H1 (cell line): ENCODE data around the gene TMEM255B. TPM values are rescaled to one million over a fixed set of nuclear protein-coding genes. Genes with fewer than 3 reads are reported as not detected.
A peak's percentile ranks its signal among the peaks of the same experiment; 100 is the strongest.

ENCODE experiments used
- CTCF ChIA-PET: fragments of 300-600 bp; sonication (Branson Sonifier 250); formaldehyde crosslinking; loops from one replicate; lab custom pipeline; 2021; ENCODE audit not compliant: partially characterized antibody; lab: Charles Lee
- POLR2A ChIA-PET: fragments of 300-600 bp; sonication (Branson Sonifier 250); formaldehyde crosslinking; loops from one replicate; lab custom pipeline; 2021; ENCODE audit warnings: inconsistent platforms; ENCODE audit not compliant: partially characterized antibody; lab: Charles Lee
- DNase-seq, 2 experiments: peaks; one replicate each; pipeline versions ENCODE4 v3.0.0 to v3.0.0-alpha.2; 2010 to 2022; ENCODE audit warnings: low spot score in 2 of 2, low read depth in 1 of 2, mixed read lengths in 1 of 2
- FAIRE-seq: peaks from 2 replicates; lab custom pipeline; 2011; peaks lifted over from hg19 to GRCh38; lab: Jason Lieb, UNC
- H2AFZ ChIP-seq: 2 replicates; pipeline ENCODE4 v1.8.1; 2012; ENCODE audit warnings: low read length, inconsistent platforms
- H2AK5ac ChIP-seq: 2 replicates; pipeline ENCODE4 v1.6.1; 2013; ENCODE audit warnings: low read depth, low read length
- H2BK120ac ChIP-seq: replicated peaks from 2 replicates; pipeline ENCODE3; 2013; ENCODE audit warnings: low read depth, low read length, inconsistent platforms
- H2BK12ac ChIP-seq: 2 replicates; pipeline ENCODE4 v1.6.1; 2013; ENCODE audit warnings: low read depth, low read length
- H2BK15ac ChIP-seq: 2 replicates; pipeline ENCODE4 v1.6.1; 2013; ENCODE audit warnings: low read length
- H2BK20ac ChIP-seq: 2 replicates; pipeline ENCODE4 v1.6.1; 2013; ENCODE audit warnings: low read length
- H2BK5ac ChIP-seq: 2 replicates; pipeline ENCODE4 v1.6.1; 2013; ENCODE audit warnings: low read depth, low read length
- H3K14ac ChIP-seq: 2 replicates; pipeline ENCODE4 v1.6.1; 2013; ENCODE audit warnings: inconsistent platforms; ENCODE audit not compliant: insufficient read length
- H3K18ac ChIP-seq: 2 replicates; pipeline ENCODE4 v1.6.1; 2013; ENCODE audit warnings: low read length; ENCODE audit errors: extremely low read depth
- H3K23ac ChIP-seq: 2 replicates; pipeline ENCODE4 v1.6.1; 2013; ENCODE audit warnings: inconsistent platforms; ENCODE audit not compliant: insufficient read length
- H3K23me2 ChIP-seq: 2 replicates; pipeline ENCODE4 v1.6.1; 2013; ENCODE audit warnings: low read depth, low read length
- H3K27ac ChIP-seq: 2 replicates; pipeline ENCODE4 v1.6.1; 2011; ENCODE audit warnings: low read depth, low read length, inconsistent platforms
- H3K27me3 ChIP-seq, 4 experiments: replicated peaks in 1 of 4; 1 replicate in 1 of 4; 2 replicates in 3 of 4; pipeline versions ENCODE4 v1.6.1 to v1.8.1; 2011 to 2013; ENCODE audit warnings: low read length in 3 of 4, mild to moderate bottlenecking in 3 of 4, inconsistent platforms in 2 of 4, mixed read lengths in 2 of 4, moderate library complexity in 1 of 4; ENCODE audit not compliant: control insufficient read depth in 3 of 4, insufficient read depth in 3 of 4; ENCODE audit errors: extremely low read depth in 1 of 4
- H3K36me3 ChIP-seq, 4 experiments: 2 replicates each; pipeline versions ENCODE4 v1.6.1 to v1.8.1; 2011 to 2013; ENCODE audit warnings: mild to moderate bottlenecking in 4 of 4, low read length in 3 of 4, moderate library complexity in 2 of 4, control low read depth in 1 of 4, inconsistent platforms in 1 of 4; ENCODE audit not compliant: insufficient read depth in 4 of 4, control insufficient read depth in 2 of 4
- H3K4ac ChIP-seq: replicated peaks from 2 replicates; pipeline ENCODE3; 2013; ENCODE audit warnings: low read length, low read depth, mixed read lengths, inconsistent platforms; ENCODE audit not compliant: insufficient read length
- H3K4me1 ChIP-seq, 4 experiments: replicated peaks in 1 of 4; 1 replicate in 1 of 4; 2 replicates in 3 of 4; pipeline versions ENCODE4 v1.6.1 to v1.8.1; 2011 to 2013; ENCODE audit warnings: low read length in 3 of 4, inconsistent platforms in 2 of 4, mixed read lengths in 1 of 4; ENCODE audit not compliant: insufficient read depth in 4 of 4, control insufficient read depth in 3 of 4
- H3K4me2 ChIP-seq, 2 experiments: 2 replicates each; pipeline versions ENCODE4 v1.6.1 to v1.8.1; 2011 to 2013; ENCODE audit warnings: low read depth in 2 of 2, low read length in 2 of 2, control low read depth in 1 of 2, inconsistent platforms in 1 of 2, mild to moderate bottlenecking in 1 of 2; ENCODE audit not compliant: insufficient read depth in 1 of 2
- H3K4me3 ChIP-seq, 4 experiments: fragments of 200-600, 300-600 bp in 1 of 4; sonication (generic), shearing (Covaris generic), sonication (Bioruptor Twin) in 1 of 4; 2 replicates each; pipeline versions ENCODE4 v1.5.1 to v1.8.1; 2011 to 2016; ENCODE audit warnings: low read length in 4 of 4, low read depth in 3 of 4, control low read depth in 2 of 4, inconsistent platforms in 2 of 4, mild to moderate bottlenecking in 2 of 4, mixed read lengths in 1 of 4, moderate library complexity in 1 of 4; ENCODE audit not compliant: insufficient read depth in 2 of 4; ENCODE audit errors: extremely low read depth in 1 of 4
- H3K56ac ChIP-seq: replicated peaks from 2 replicates; pipeline ENCODE3; 2013; ENCODE audit warnings: low read depth, mild to moderate bottlenecking, mixed read lengths, low read length, inconsistent platforms; ENCODE audit not compliant: insufficient read length
- H3K79me1 ChIP-seq: 2 replicates; pipeline ENCODE4 v1.6.1; 2013; ENCODE audit warnings: low read depth, low read length, control low read depth
- H3K79me2 ChIP-seq, 2 experiments: 2 replicates each; pipeline versions ENCODE4 v1.6.1 to v1.8.1; 2012 to 2013; ENCODE audit warnings: low read length in 2 of 2, mild to moderate bottlenecking in 2 of 2, inconsistent platforms in 1 of 2; ENCODE audit not compliant: insufficient read depth in 2 of 2, control insufficient read depth in 1 of 2
- H3K9ac ChIP-seq, 4 experiments: replicated peaks in 1 of 4; 1 replicate in 1 of 4; 2 replicates in 3 of 4; pipeline versions ENCODE4 v1.6.1 to v1.8.1; 2011 to 2013; ENCODE audit warnings: low read depth in 3 of 4, low read length in 3 of 4, control low read depth in 2 of 4, mild to moderate bottlenecking in 2 of 4, moderate library complexity in 2 of 4, inconsistent platforms in 1 of 4; ENCODE audit errors: extremely low read depth in 1 of 4
- H3K9me3 ChIP-seq, 2 experiments: 2 replicates each; pipeline versions ENCODE4 v1.6.1 to v1.8.1; 2012 to 2013; ENCODE audit warnings: mild to moderate bottlenecking in 2 of 2, moderate library complexity in 2 of 2, control low read depth in 1 of 2, inconsistent platforms in 1 of 2, low read depth in 1 of 2, low read length in 1 of 2, mixed read lengths in 1 of 2; ENCODE audit not compliant: insufficient read depth in 2 of 2
- H4K20me1 ChIP-seq, 2 experiments: replicated peaks in 1 of 2; 2 replicates each; pipeline versions ENCODE3 to v1.8.1; 2011 to 2013; ENCODE audit warnings: inconsistent platforms in 2 of 2, low read length in 2 of 2, mild to moderate bottlenecking in 1 of 2; ENCODE audit not compliant: insufficient read depth in 2 of 2, control insufficient read depth in 1 of 2
- H4K5ac ChIP-seq: 2 replicates; pipeline ENCODE4 v1.6.1; 2013; ENCODE audit warnings: low read length, low read depth, mixed read lengths, inconsistent platforms; ENCODE audit not compliant: insufficient read length
- H4K8ac ChIP-seq: 2 replicates; pipeline ENCODE4 v1.8.0; 2013; ENCODE audit warnings: mild to moderate bottlenecking, moderate library complexity, low read length, inconsistent platforms; ENCODE audit not compliant: insufficient read depth; ENCODE audit errors: extremely low read depth
- H4K91ac ChIP-seq: replicated peaks from 2 replicates; pipeline ENCODE3; 2013; ENCODE audit warnings: low read length, mixed read lengths, inconsistent platforms; ENCODE audit not compliant: insufficient read length
- ASH2L ChIP-seq: fragments of 200-600, 300-600 bp; sonication (generic); IDR thresholded peaks from one replicate; pipeline ENCODE4 v1.7.1; 2017; ENCODE audit warnings: low read length
- ATF2 ChIP-seq: IDR thresholded peaks from 2 replicates; pipeline ENCODE4 v1.6.1; 2012; ENCODE audit warnings: low read length, inconsistent platforms
- BACH1 ChIP-seq: IDR thresholded peaks from 2 replicates; pipeline ENCODE4 v1.6.1; 2012; ENCODE audit warnings: low read length, improper control_type of control experiment
- CEBPB ChIP-seq: IDR thresholded peaks from 2 replicates; pipeline ENCODE4 v1.6.1; 2012; ENCODE audit warnings: low read depth, low read length
- EP300 ChIP-seq, 2 experiments: IDR thresholded peaks; 1 replicate in 1 of 2; 2 replicates in 1 of 2; pipeline ENCODE4 v1.6.1; 2011 to 2012; ENCODE audit warnings: low read depth in 2 of 2, low read length in 2 of 2, mild to moderate bottlenecking in 2 of 2, borderline replicate concordance in 1 of 2, inconsistent platforms in 1 of 2, moderate library complexity in 1 of 2
- GTF2F1 ChIP-seq: IDR thresholded peaks from 2 replicates; pipeline ENCODE4 v1.6.1; 2012; ENCODE audit warnings: low read depth, low read length, improper control_type of control experiment, borderline replicate concordance
- HDAC2 ChIP-seq, 2 experiments: fragments of 300-600 bp in 1 of 2; sonication (generic) in 1 of 2; IDR thresholded peaks; 2 replicates each; pipeline ENCODE4 v1.6.1; 2011 to 2012; ENCODE audit warnings: low read depth in 2 of 2, low read length in 2 of 2, mild to moderate bottlenecking in 2 of 2, moderate library complexity in 2 of 2, borderline replicate concordance in 1 of 2, inconsistent platforms in 1 of 2
- KDM1A ChIP-seq: fragments of 200-600, 300-600 bp; sonication (generic); IDR thresholded peaks from 2 replicates; pipeline ENCODE4 v1.7.1; 2016; ENCODE audit warnings: mild to moderate bottlenecking, low read length, borderline replicate concordance
- MAFK ChIP-seq: IDR thresholded peaks from 2 replicates; pipeline ENCODE4 v1.6.1; 2012; ENCODE audit warnings: low read depth, mild to moderate bottlenecking, improper control_type of control experiment, low read length
- POLR2A ChIP-seq, 2 experiments: IDR thresholded peaks; 1 replicate in 1 of 2; 2 replicates in 1 of 2; pipeline ENCODE4 v1.6.1; 2011; ENCODE audit warnings: low read depth in 2 of 2, low read length in 2 of 2, mild to moderate bottlenecking in 2 of 2; ENCODE audit errors: control extremely low read depth in 1 of 2
- SIX5 ChIP-seq: IDR thresholded peaks from 2 replicates; pipeline ENCODE4 v1.6.1; 2011; ENCODE audit warnings: mild to moderate bottlenecking, low read depth, low read length
- WGBS, 2 experiments: shearing (Covaris generic) in 1 of 2; methylation state at CpG; one replicate each; pipeline versions ENCODE4 v1.1.6 to v1.1.7; 2013 to 2015; ENCODE audit warnings: low lambda C conversion rate in 2 of 2, mixed read lengths in 2 of 2, inconsistent platforms in 1 of 2, low coverage in 1 of 2, missing lambda C conversion rate in 1 of 2; ENCODE audit not compliant: insufficient replicate concordance in 2 of 2, insufficient coverage in 1 of 2, insufficient read length in 1 of 2; ENCODE audit errors: extremely low coverage in 1 of 2, missing lambda C conversion rate in 1 of 2; 5-methylcytosine and 5-hydroxymethylcytosine counted together
- polyA plus RNA-seq, 7 experiments: library from polyadenylated mRNA; depleted of rRNA in 3 of 7; stranded (reverse) in 5 of 7; unstranded in 2 of 7; fragments of >200 nt in 5 of 7; fragments of 200-250 nt in 2 of 7; gene quantifications; 1 replicate in 5 of 7; 2 replicates in 1 of 7; 4 replicates in 1 of 7; pipeline versions ENCODE4 v1.2.1 to v1.2.3, GENCODE V29; 2011 to 2013; ENCODE audit warnings: missing spikeins in 2 of 7, mixed read lengths in 2 of 7
- total RNA-seq: library from RNA; stranded (reverse); fragmentation: NEBNext Ultra II Directional; extraction: Animal tissue kit (Norgen Biotek cat#: 25700); gene quantifications from 2 replicates; pipeline ENCODE4 v1.2.1, GENCODE V29; 2021

The TMEM255B gene
- total and polyA plus RNA-seq, 2 of the 8 experiments (the other 6 are each of a cell fraction or from before 2014, with no cell fraction given) = 3.4 to 4.4 TPM

- Histone ChIP-seq H3K18ac (no peak overlapping the region), H2AFZ (no peak overlapping the region), H2BK5ac (no peak overlapping the region), H3K79me1 (no peaks in the 10 kb centered on the region), H3K4me1 (peaks cover 0 to 4% (median 3%) of the 10 kb centered on the region in 4 experiments; a peak in 2 of 7 replicates), H3K23me2 (peaks cover 2% of the 10 kb centered on the region; the same call in 1 of the 2 replicates), H3K14ac (no peak overlapping the region), H3K27ac (no peak overlapping the region), H2BK12ac (no peak overlapping the region), H2AK5ac (no peak overlapping the region), H2BK20ac (no peak overlapping the region), H2BK120ac (no peak overlapping the region), H3K79me2 (no peaks in the 10 kb centered on the region), H3K36me3 (no peaks in the 10 kb centered on the region), H3K4me2 (no peak overlapping the region), H3K23ac (no peak overlapping the region), H3K4me3 (no peak overlapping the region), H2BK15ac (no peak overlapping the region), H3K56ac (no peak overlapping the region), H4K5ac (no peak overlapping the region), H3K9me3 (peaks cover 0 to 12% of the 10 kb centered on the region in 2 experiments; a peak in 1 of 4 replicates), H3K9ac (no peak overlapping the region), H3K27me3 (no peaks in the 10 kb centered on the region), H4K20me1 (peaks cover 0 to 4% of the 10 kb centered on the region in 2 experiments), H4K91ac (peak overlapping the region; percentile 27), H3K4ac (no peak overlapping the region), H4K8ac (no peak overlapping the region)
- no peak for FAIRE-seq
- ChIA-PET POLR2A (no interaction called here), CTCF (interaction anchor here (2.2 kb wide), 1 partner anchor 56 kb away, joined by 19 read pairs; the partner anchor contains the start of gene GRK1)
- WGBS, 2 experiments = 93% methylated on average over 9 of the region's 11 CpGs; no CpG with 5 or more reads in 1 of the 2 experiments
- DNase-seq = no peak
- TF ChIP-seq HDAC2 (IDR thresholded peaks at IDR 0.05; ENCODE audit: borderline replicate concordance in 1 of 2, low read depth in 2 of 2, low read length in 2 of 2) (no peak), BACH1 (no peak), CEBPB (no peak), POLR2A (IDR thresholded peaks at IDR 0.05; ENCODE audit: control extremely low read depth in 1 of 2, low read depth in 2 of 2, low read length in 2 of 2) (no peak), KDM1A (no peak), ASH2L (no peak), ATF2 (no peak), SIX5 (no peak), GTF2F1 (no peak), MAFK (no peak), EP300 (IDR thresholded peaks at IDR 0.05; ENCODE audit: borderline replicate concordance in 1 of 2, low read depth in 2 of 2, low read length in 2 of 2) (no peak)
Measured at GRCh38 chr13:113722921-113723320, 36.1 kb upstream of the TMEM255B start.
